SK-N-MC (cell line): ENCODE data around the gene BANP.

Experiments
- EZH2 ChIP-seq: fragments of 200-600 bp; sonication (generic); IDR thresholded peaks from one replicate; pipeline ENCODE4 v1.6.1; 2017; ENCODE audit warnings: antibody characterized with exemption
- POLR2AphosphoS5 ChIP-seq: IDR thresholded peaks from 2 replicates; pipeline ENCODE4 v1.6.1; 2012; ENCODE audit warnings: mild to moderate bottlenecking, low read depth, low read length, borderline replicate concordance

- TF ChIP-seq EZH2 (no peak), POLR2AphosphoS5 (no peak)
These were observed 101.4 kb downstream of the BANP start for GRCh38 chr16:88052661-88053060.
